HFFc6 (cell line): Measurements from ENCODE around the gene SUPT4H1. TPM values are rescaled to one million over a fixed set of nuclear protein-coding genes. Genes with fewer than 3 reads are reported as not detected.
"Not testable (repeated sequence)": the region's sequence is repeated elsewhere in the genome, so short reads cannot be mapped to it uniquely, and the experiment has no call there.

ENCODE experiments used
- DNase-seq: peaks from one replicate; pipeline ENCODE4 v3.0.0-alpha.2; 2018
- H3K27ac Mint-ChIP-seq: 2 replicates; pipeline ENCODE4 v1.8.0; 2020; ENCODE audit warnings: mild to moderate bottlenecking, mixed read lengths
- H3K27me3 Mint-ChIP-seq: 2 replicates; pipeline ENCODE4 v1.8.0; 2021; ENCODE audit warnings: mild to moderate bottlenecking, moderate library complexity, mixed read lengths; ENCODE audit not compliant: insufficient read depth
- H3K36me3 Mint-ChIP-seq: 2 replicates; pipeline ENCODE4 v1.8.0; 2021; ENCODE audit warnings: low read depth, mixed read lengths
- H3K4me1 Mint-ChIP-seq: 2 replicates; pipeline ENCODE4 v1.8.0; 2020; ENCODE audit warnings: low read depth, mixed read lengths
- H3K4me3 Mint-ChIP-seq: 2 replicates; pipeline ENCODE4 v1.8.0; 2020; ENCODE audit warnings: mild to moderate bottlenecking, moderate library complexity, mixed read lengths
- H3K9me3 Mint-ChIP-seq: 2 replicates; pipeline ENCODE4 v1.8.0; 2020; ENCODE audit warnings: mild to moderate bottlenecking, mixed read lengths
- total RNA-seq, 6 experiments: library from RNA; stranded (reverse); fragmentation: NEBNext Ultra II Directional; extraction: Animal tissue kit (Norgen Biotek cat#: 25700); gene quantifications; 2 replicates in 1 of 6; 3 replicates in 5 of 6; pipeline ENCODE4 v1.2.3, GENCODE V29; 2021
- TF ChIP-seq, protein P1 (sequence below): fragments of 200-600 bp; sonication (generic); IDR thresholded peaks from 2 replicates; pipeline ENCODE4 v1.5.0; 2021; ENCODE audit warnings: antibody characterized with exemption, mild to moderate bottlenecking

SUPT4H1 gene
- total RNA-seq, 6 experiments from 2014 or later, result 95.6 to 110 (median 105) TPM

DNA sequence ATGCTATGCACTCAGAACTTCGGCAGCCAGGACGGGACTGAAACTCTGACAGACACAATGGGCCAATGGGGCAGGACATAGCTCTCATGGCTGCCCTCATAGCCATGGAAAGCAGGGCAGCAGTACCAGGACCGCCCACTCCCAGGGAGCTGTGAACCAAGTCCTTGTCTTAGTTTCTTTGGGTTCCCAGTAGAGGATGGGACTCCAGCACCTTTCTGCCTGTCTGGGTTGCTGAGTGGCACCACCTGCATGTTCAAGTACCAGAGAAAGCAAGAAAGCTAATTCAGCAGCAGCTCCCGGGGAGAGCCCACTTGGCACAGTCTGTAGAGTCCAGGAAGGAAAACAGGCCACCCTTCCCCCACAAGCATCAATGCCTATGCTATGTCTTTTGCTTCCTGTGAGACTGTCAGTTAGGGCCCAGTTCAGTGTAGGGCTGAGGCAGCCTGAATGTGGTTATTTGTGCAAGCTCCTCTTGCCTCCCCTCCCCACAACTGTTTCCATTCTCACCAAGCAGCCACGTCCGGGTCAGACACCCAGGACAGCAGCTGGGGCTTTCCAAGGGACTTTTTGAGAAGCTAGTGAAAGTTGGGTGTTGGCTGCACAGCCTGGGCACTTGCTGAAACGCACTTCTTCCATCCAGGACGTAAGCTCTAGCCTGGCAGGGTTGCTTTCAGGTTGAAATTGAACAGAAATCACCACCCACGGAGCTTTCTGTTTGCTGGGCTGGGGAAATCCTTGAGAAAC lies 7.8 kb downstream of the SUPT4H1 start:
- H3K9me3 Mint-ChIP-seq, result no peaks in the 10 kb centered on the region
- TF ChIP-seq, protein P1, sequence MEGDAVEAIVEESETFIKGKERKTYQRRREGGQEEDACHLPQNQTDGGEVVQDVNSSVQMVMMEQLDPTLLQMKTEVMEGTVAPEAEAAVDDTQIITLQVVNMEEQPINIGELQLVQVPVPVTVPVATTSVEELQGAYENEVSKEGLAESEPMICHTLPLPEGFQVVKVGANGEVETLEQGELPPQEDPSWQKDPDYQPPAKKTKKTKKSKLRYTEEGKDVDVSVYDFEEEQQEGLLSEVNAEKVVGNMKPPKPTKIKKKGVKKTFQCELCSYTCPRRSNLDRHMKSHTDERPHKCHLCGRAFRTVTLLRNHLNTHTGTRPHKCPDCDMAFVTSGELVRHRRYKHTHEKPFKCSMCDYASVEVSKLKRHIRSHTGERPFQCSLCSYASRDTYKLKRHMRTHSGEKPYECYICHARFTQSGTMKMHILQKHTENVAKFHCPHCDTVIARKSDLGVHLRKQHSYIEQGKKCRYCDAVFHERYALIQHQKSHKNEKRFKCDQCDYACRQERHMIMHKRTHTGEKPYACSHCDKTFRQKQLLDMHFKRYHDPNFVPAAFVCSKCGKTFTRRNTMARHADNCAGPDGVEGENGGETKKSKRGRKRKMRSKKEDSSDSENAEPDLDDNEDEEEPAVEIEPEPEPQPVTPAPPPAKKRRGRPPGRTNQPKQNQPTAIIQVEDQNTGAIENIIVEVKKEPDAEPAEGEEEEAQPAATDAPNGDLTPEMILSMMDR, result no peak
- peaks cover 12% of the 10 kb centered on the region for H3K4me1 Mint-ChIP-seq
- H3K27me3 Mint-ChIP-seq, result no peaks in the 10 kb centered on the region; the same call in 1 of the 2 replicates
- H3K36me3 Mint-ChIP-seq, result peaks cover 38% of the 10 kb centered on the region
- H3K27ac Mint-ChIP-seq, result no peak overlapping the region
- no peak for DNase-seq
- H3K4me3 Mint-ChIP-seq, result no peak overlapping the region

DNA sequence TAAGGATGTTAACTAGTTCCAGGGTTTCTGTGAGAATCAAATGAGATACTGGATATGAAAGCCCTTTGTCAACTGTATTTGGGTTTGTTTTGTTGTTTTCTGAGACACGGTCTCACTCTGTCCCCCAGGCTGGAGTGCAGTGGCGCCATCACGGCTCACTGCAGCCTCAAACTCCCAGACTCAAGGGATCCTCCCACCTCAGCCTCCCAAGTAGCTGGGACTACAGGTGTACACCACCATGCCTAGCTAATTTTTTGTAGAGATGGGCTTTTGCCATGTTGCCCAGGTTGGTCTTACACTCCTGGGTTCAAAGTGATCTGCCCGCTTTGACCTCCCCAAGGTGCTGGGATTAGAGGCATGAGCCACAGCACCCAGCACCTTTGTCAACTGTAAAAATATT lies 8.9 kb downstream of the SUPT4H1 start:
- TF ChIP-seq, protein P1, result no peak
- H3K4me1 Mint-ChIP-seq, result peaks cover 23% of the 10 kb centered on the region
- no peaks in the 10 kb centered on the region for H3K9me3 Mint-ChIP-seq
- peaks cover 28% of the 10 kb centered on the region for H3K36me3 Mint-ChIP-seq
- H3K27ac Mint-ChIP-seq, result no peak overlapping the region
- no peak overlapping the region for H3K4me3 Mint-ChIP-seq
- no peaks in the 10 kb centered on the region; the same call in 1 of the 2 replicates for H3K27me3 Mint-ChIP-seq
- no peak for DNase-seq

DNA sequence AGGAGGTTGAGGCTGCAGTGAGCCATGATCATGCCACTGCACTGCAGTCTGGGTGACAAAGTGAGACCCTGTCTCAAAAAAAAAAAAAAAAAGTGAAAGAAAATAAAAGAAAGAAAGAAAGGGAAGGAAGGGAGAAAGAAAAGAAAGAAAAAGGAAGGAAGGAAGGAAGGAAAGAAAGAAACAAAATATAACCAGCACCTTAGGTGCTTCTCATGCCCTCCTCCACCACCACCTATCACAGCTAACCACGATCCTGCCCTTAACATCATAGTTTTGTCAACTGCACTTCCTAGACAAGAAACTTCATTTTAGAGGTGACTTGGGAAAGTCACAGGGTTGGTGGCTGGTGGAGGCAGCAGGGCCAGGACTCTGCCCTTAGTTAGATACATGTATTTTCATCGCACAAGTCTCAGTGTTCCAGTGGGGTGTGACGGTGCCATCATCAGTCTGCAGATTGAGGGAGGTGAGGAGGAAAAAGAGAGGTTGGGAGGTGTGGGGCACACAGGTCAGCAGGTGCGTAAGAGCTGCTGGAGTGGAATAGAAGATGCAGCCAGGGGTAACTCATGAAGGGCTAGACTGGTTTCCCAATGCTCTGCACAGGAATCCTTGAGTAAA lies 10.0 kb downstream of the SUPT4H1 start:
- Mint-ChIP-seq H3K4me3 (no peak overlapping the region), H3K27ac (no peak overlapping the region), H3K9me3 (no peaks in the 10 kb centered on the region)

DNA sequence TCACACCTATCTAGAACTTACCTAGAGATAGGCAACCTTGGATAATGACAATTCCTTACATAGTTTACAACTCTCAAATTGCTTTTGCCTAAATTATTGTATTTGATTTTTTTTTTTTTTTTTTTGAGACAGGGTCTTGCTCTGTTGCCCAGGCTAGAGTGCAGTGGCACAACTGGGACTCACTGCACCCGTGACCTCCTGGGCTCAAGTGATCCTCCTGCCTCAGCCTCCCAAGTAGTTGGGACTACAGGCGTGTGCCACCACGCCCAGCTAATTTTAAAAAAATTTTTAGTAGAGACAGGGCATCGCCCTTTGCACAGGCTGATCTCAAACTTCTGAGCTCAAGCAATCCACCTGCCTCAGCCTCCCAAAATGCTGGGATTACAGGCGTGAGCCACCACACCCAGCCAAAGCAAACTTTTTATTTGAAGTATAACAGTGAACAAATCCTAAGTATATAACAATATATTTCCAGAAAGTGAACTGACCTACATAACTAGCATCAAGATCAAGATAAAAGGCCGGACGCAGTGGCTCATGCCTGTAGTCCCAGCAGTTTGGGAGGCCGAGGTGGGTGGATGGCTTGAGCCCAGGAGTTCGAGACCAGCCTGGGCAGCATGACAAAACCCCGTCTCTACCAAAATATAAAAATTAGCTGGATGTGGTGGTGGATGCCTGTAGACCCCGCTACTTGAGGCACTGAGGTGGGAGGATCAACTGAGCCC lies 10.7 kb downstream of the SUPT4H1 start:
- H3K9me3 Mint-ChIP-seq, DNase-seq, H3K27ac Mint-ChIP-seq, H3K4me3 Mint-ChIP-seq, H3K27me3 Mint-ChIP-seq: not testable (repeated sequence)
- Mint-ChIP-seq H3K36me3 (peaks cover 13% of the 10 kb centered on the region), H3K4me1 (peaks cover 41% of the 10 kb centered on the region)

More for the DNA sequence above, 10.0 kb downstream of the SUPT4H1 start:
- Mint-ChIP-seq H3K4me1 (peaks cover 35% of the 10 kb centered on the region), H3K27me3 (no peaks in the 10 kb centered on the region; the same call in 1 of the 2 replicates), H3K36me3 (peaks cover 18% of the 10 kb centered on the region)
- DNase-seq, result no peak
- TF ChIP-seq, protein P1, result no peak

DNA sequence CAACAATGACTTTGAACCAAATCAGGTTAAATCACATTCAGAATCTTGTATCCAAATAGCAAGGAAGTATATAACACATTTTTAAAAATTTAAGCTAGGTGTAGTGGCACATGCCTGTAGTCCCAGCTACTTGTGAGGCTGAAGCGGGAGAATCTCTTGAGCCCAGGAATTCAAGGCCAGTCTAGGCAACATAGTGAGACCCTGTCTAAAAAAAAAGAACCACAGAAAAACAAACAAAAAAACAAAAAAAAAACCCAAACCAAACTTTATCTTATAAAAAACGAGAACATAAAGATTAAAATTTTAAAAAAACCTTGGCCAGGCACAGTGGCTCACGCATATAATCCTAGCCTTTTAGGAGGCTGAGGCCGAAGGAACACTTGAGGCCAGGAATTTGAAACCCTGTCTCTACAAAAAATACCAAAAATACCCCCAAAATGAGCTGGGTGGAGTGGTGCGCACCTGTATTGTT lies 11.6 kb downstream of the SUPT4H1 start:
- peaks cover 10% of the 10 kb centered on the region for H3K36me3 Mint-ChIP-seq
- no peaks in the 10 kb centered on the region; the same call in 1 of the 2 replicates for H3K27me3 Mint-ChIP-seq
- no peak overlapping the region; the same call in 1 of the 2 replicates for H3K4me3 Mint-ChIP-seq
- H3K9me3 Mint-ChIP-seq, result no peaks in the 10 kb centered on the region
- H3K4me1 Mint-ChIP-seq, result peaks cover 50% of the 10 kb centered on the region
- 0 out of 2 replicates have a peak overlapping the region, but pooled peaks have one; percentile 46 for H3K27ac Mint-ChIP-seq
- DNase-seq, result no peak
- TF ChIP-seq, protein P1, result no peak
